Peyer's patch (tissue), 4 donors: ENCODE measurements around the gene DMD.

ENCODE experiments used
- POLR2A ChIP-seq, 2 donors: fragments of 450-650 bp; IDR thresholded peaks; one replicate each; pipeline ENCODE4 v1.5.1; 2017; ENCODE audit warnings: antibody characterized with exemption in 2 of 2, mild to moderate bottlenecking in 2 of 2, moderate library complexity in 2 of 2
- TF ChIP-seq, protein P1 (sequence below), 6 experiments: fragments of 450-650 bp in 4 of 6; fragments of 200-600 bp in 2 of 6; sonication (generic) in 1 of 6; IDR thresholded peaks; one replicate each; pipeline ENCODE4 v1.5.1; 2017 to 2019; ENCODE audit warnings: antibody characterized with exemption in 6 of 6, mild to moderate bottlenecking in 3 of 6, moderate library complexity in 1 of 6

DNA sequence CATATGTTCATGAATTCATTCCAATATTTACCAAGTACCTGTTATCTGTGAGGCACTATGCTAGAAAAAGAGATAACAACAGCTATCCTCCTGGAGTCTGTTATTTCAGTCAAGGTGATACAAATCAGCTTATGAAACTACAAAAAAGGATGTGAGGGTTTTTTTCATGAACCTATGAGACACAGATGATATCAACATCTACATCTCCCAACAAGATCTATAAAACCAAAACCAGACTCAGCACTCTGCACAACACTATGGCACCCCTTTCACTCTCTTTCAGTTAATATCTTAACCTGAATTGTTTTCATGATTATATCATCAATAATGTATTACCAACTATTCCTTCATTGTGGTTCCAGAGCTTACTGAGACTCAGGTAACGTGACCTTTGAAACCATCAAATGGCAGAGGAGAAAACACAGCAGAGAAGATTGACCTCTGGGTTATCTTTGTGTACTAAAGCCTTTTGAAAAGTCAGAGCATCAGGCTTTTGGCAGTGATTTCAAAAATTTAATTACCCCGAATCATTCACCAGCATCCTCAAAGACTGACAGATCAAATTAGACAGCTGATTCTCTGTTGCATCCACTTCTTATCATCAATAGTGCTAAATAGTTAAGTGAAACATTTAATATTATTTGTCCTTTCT lies 1894.9 kb downstream of the DMD start:
- TF ChIP-seq, protein P1, sequence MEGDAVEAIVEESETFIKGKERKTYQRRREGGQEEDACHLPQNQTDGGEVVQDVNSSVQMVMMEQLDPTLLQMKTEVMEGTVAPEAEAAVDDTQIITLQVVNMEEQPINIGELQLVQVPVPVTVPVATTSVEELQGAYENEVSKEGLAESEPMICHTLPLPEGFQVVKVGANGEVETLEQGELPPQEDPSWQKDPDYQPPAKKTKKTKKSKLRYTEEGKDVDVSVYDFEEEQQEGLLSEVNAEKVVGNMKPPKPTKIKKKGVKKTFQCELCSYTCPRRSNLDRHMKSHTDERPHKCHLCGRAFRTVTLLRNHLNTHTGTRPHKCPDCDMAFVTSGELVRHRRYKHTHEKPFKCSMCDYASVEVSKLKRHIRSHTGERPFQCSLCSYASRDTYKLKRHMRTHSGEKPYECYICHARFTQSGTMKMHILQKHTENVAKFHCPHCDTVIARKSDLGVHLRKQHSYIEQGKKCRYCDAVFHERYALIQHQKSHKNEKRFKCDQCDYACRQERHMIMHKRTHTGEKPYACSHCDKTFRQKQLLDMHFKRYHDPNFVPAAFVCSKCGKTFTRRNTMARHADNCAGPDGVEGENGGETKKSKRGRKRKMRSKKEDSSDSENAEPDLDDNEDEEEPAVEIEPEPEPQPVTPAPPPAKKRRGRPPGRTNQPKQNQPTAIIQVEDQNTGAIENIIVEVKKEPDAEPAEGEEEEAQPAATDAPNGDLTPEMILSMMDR (IDR thresholded peaks at IDR 0.05), result no peak
- no peak for TF ChIP-seq POLR2A (IDR thresholded peaks at IDR 0.05)
